Measurements from ENCODE around the gene MAPK8IP1.
"Not testable (repeated sequence)": the region's sequence is repeated elsewhere in the genome, so short reads cannot be mapped to it uniquely, and the experiment has no call there.

The MAPK8IP1 gene

DNA sequence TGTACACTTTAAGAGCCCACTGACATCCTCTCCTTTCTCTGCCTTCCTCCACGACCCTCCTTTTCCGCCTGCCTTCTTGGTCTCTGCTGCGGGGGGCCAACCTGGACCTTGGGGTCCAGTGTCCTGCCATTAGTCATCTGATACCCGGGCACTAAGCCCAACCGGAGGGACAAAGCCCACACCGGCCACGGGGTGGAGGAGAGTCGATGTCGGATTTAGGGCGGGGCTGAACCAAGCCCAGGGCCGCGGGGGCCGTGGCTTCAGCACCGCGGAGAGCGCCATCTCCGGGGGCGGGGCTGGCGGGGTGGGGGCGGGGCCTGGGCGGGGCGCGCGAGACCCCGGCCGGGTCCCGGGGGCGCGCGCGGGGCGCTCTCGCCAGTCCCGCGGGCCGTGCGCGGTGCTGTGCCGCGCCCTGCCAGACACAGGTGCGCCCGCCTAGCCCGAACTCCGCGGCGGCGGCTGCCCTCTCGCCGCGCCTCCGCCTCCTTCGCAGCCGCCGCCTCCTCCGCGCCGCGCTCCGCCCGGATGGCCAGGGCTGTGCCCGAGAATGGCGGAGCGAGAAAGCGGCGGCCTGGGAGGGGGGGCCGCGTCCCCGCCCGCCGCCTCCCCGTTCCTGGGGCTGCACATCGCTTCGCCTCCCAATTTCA, at the start of gene MAPK8IP1:
MAPK8IP1 (plus strand) TSS at position 378 of the 647 bp plus-strand sequence; CDS start at position 548, 170 bp downstream.
- in situ Hi-C loops (cut with HindIII; ENCODE audit: low sequenced_read_pairs): no loop called here
- TF ChIP-seq, protein P1, sequence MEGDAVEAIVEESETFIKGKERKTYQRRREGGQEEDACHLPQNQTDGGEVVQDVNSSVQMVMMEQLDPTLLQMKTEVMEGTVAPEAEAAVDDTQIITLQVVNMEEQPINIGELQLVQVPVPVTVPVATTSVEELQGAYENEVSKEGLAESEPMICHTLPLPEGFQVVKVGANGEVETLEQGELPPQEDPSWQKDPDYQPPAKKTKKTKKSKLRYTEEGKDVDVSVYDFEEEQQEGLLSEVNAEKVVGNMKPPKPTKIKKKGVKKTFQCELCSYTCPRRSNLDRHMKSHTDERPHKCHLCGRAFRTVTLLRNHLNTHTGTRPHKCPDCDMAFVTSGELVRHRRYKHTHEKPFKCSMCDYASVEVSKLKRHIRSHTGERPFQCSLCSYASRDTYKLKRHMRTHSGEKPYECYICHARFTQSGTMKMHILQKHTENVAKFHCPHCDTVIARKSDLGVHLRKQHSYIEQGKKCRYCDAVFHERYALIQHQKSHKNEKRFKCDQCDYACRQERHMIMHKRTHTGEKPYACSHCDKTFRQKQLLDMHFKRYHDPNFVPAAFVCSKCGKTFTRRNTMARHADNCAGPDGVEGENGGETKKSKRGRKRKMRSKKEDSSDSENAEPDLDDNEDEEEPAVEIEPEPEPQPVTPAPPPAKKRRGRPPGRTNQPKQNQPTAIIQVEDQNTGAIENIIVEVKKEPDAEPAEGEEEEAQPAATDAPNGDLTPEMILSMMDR (IDR thresholded peaks at IDR 0.05; ENCODE audit: low read depth, low read length, missing control alignments): no peak
- DNase-seq (ENCODE audit: low read depth): no peak
- H3K4me3 ChIP-seq (ENCODE audit: low read depth, low read length): peak within 1 kb of the TSS; percentile 39

DNA sequence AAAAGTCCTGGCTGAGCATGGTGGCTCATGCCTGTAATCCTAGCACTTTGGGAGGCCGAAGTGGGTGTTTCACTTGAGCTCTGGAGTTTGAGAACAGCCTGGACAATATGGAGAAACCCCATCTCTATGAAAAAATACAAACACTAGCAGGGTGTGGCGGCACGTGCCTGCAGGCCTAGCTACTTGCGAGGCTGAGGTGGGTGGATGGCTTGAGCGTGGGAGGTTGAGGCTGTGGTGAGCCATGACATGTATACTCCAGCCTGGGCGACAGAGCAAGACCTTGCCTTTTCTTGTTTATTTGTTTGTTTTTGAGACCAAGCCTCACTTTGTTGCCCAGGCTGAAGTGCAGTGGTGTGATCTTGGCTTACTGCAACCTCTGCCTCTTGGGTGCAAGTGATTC, 46.2 kb upstream of the MAPK8IP1 start:
- TF ChIP-seq, protein P1 (IDR thresholded peaks at IDR 0.05; ENCODE audit: low read depth, low read length, missing control alignments): no peak
- in situ Hi-C loops (cut with HindIII; ENCODE audit: low sequenced_read_pairs): no loop called here
- no peak overlapping the region for H3K4me3 ChIP-seq (ENCODE audit: low read depth, low read length)
- DNase-seq (ENCODE audit: low read depth): no peak

DNA sequence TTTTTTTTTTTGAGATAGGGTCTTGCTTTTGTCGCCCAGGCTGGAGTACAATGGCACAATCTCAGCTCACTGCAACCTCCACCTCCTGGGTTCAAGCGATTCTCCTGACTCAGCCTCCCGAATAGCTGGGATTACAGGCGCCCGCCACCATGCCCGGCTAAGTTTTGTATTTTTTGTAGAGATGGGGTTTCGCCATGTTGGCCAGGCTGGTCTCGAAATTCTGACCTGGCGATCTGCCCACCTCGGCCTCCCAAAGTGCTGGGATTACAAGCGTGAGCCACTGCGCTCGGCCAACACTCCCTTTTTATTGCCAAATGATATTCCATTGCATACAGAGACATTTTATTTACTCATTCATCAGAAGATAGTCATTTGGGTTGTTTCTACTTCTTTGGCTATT, 45.2 kb upstream of the MAPK8IP1 start:
- in situ Hi-C loops (cut with HindIII; ENCODE audit: low sequenced_read_pairs); H3K4me3 ChIP-seq (ENCODE audit: low read depth, low read length); DNase-seq (ENCODE audit: low read depth): not testable (repeated sequence)

DNA sequence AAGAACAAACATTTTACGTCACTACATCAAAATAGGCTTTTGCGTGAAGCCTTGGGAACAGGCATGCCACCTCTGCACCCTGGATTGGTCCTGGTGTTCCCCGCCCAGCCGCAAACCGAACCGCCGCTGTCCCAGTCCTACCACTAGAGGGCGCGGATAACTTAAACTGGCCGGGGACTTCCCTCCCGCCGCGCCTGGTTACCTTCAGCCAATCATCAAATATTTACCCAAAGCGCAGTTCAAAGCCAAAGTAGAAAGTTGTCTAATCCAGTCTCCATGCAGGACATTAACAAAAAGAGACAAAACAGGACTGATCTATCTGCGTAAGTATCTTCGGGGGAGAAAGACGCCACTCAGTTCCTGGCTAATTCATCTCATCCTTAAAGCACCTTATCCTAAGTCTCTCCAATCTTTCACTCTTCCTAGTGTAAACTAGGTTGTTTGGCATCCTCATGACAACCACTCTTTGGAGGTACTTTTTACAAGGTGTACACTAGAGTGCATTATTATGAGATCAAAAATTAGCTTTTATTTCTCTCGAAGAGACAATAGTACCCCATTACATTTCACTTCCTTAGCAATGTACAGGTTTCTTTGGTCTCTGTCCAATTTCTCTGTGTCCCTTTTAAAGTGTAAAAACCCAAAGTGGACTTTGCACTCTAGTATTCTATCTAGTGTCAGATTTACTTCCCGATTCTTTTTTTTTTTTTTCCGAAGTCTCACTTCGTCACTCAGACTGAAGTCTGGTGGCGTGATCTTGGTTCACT, 42.1 kb upstream of the MAPK8IP1 start:
- peak; percentile 68 for DNase-seq (ENCODE audit: low read depth)
- TF ChIP-seq, protein P1 (IDR thresholded peaks at IDR 0.05; ENCODE audit: low read depth, low read length, missing control alignments): peak; percentile 98
- H3K4me3 ChIP-seq (ENCODE audit: low read depth, low read length): no peak overlapping the region
- in situ Hi-C loops (cut with HindIII; ENCODE audit: low sequenced_read_pairs): no loop called here

DNA sequence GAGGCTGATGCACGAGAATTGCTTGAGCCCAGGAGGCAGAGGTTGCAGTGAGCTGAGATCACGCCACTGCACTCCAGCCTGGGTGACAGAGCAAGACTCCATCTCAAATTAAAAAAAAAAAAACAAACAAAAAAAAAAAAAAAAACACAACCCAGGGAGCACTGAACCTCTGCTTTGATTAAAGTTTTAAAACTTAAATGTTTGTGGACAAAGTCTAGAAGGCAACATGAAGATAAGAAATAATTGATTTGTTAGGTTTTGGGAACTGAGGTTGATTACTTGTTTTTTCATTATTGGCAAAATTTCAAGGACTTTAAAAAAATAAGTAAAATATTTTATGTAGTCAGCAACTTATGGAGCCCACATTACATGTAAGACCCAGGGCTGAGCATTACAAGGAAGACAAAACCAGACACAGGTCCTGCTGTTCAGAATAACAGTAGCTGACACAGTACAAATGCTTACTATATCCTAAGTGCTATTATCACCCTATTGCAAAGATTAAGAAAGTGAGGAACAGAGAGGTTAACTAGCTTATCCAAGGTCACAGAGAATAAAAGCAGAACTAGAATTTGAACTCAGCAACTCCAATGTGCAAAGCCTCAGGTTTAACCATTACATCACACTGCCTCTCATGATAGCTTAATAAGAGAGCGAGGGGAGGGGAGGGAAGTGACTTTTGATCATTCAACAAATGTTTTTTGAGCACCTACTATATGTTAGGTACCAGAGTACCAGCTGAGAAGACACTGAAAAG, 40.5 kb upstream of the MAPK8IP1 start:
- in situ Hi-C loops (cut with HindIII; ENCODE audit: low sequenced_read_pairs): no loop called here
- no peak for DNase-seq (ENCODE audit: low read depth)
- no peak overlapping the region for H3K4me3 ChIP-seq (ENCODE audit: low read depth, low read length)
- TF ChIP-seq, protein P1 (IDR thresholded peaks at IDR 0.05; ENCODE audit: low read depth, low read length, missing control alignments): no peak

DNA sequence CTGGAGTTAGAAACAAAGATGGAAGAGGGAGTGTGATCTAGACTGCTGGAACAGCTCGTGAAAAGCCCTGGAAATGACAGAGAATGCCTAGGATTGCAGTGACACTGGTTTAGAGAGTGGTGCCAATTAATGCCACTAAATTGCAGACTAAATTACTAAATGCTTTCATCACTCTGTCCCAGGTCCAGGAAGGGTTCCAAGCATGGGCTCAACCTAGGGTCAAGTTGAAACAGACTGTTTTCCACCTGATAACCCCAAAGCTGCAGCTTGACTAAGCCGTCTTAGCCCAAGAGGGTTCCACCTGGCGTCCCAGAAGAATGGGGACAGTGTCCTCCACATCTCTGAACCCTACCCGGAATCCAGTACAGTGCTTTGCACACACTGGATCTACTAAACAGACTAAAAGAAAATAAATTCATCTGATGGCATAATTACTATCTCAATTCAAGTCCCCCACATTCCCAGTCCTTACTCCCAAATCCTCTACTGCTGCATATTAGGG, 39.2 kb upstream of the MAPK8IP1 start:
- TF ChIP-seq, protein P1 (IDR thresholded peaks at IDR 0.05; ENCODE audit: low read depth, low read length, missing control alignments): no peak
- no peak overlapping the region for H3K4me3 ChIP-seq (ENCODE audit: low read depth, low read length)
- in situ Hi-C loops (cut with HindIII; ENCODE audit: low sequenced_read_pairs): no loop called here
- DNase-seq (ENCODE audit: low read depth): no peak

Measured in astrocyte of the cerebellum (primary cell).